Lung (tissue), 12 donors: ENCODE results near the gene SND1. TPM values are rescaled to one million over a fixed set of nuclear protein-coding genes. Genes with fewer than 3 reads are reported as not detected.
A peak's percentile ranks its signal among the peaks of the same experiment; 100 is the strongest.

Source experiments
- ATAC-seq: fragments of 200-7000 bp; cut with Tn5 transposase; one replicate; pipeline ENCODE4 v1.9.1; 2020; ENCODE audit warnings: moderate number of reproducible peaks; ENCODE audit not compliant: insufficient read depth, low FRiP score
- DNase-seq, 3 donors: peaks; one replicate each; pipeline ENCODE4 v3.0.0-alpha.2; 2013 to 2017
- H3K27ac ChIP-seq, 2 donors: one replicate each; pipeline ENCODE4 v1.5.1; 2013; ENCODE audit warnings: mild to moderate bottlenecking in 2 of 2, moderate library complexity in 2 of 2, control low read depth in 1 of 2, inconsistent platforms in 1 of 2, low read depth in 1 of 2, low read length in 1 of 2
- H3K27me3 ChIP-seq, 3 donors: one replicate each; pipeline ENCODE4 v1.5.1; 2013; ENCODE audit warnings: low read length in 2 of 3; ENCODE audit not compliant: control insufficient read depth in 3 of 3, insufficient read depth in 3 of 3
- H3K36me3 ChIP-seq, 4 donors: one replicate each; pipeline ENCODE4 v1.5.1; 2013; ENCODE audit warnings: low read length in 4 of 4, mild to moderate bottlenecking in 1 of 4, moderate library complexity in 1 of 4; ENCODE audit not compliant: control insufficient read depth in 4 of 4, insufficient read depth in 4 of 4
- H3K4me1 ChIP-seq, 5 donors: one replicate each; pipeline ENCODE4 v1.5.1; 2013; ENCODE audit warnings: low read length in 5 of 5, mild to moderate bottlenecking in 2 of 5, moderate library complexity in 1 of 5; ENCODE audit not compliant: control insufficient read depth in 5 of 5, insufficient read depth in 5 of 5
- H3K4me3 ChIP-seq: one replicate; pipeline ENCODE4 v1.5.1; 2013; ENCODE audit warnings: mild to moderate bottlenecking, control low read depth, moderate library complexity
- H3K9ac ChIP-seq, 2 donors: one replicate each; pipeline ENCODE4 v1.5.1; 2013; ENCODE audit warnings: low read length in 2 of 2, control low read depth in 1 of 2; ENCODE audit not compliant: insufficient read depth in 1 of 2
- H3K9me3 ChIP-seq, 4 donors: one replicate each; pipeline ENCODE4 v1.5.1; 2013; ENCODE audit warnings: low read length in 3 of 4, mild to moderate bottlenecking in 1 of 4, moderate library complexity in 1 of 4; ENCODE audit not compliant: control insufficient read depth in 4 of 4, insufficient read depth in 3 of 4
- WGBS, 2 donors: extraction: QIAGEN DNeasy Blood & Tissue Kit; methylation state at CpG; one replicate each; pipeline ENCODE4 v1.1.7; 2013; 5-methylcytosine and 5-hydroxymethylcytosine counted together
- polyA plus RNA-seq, 2 donors: library from polyadenylated mRNA; stranded (reverse); fragments of 200-250 nt; gene quantifications; one replicate each; pipeline ENCODE4 v1.2.1, GENCODE V29; 2013
- total RNA-seq, 2 donors: library from RNA; depleted of rRNA in 1 of 2; stranded (reverse); fragments of >200 nt in 1 of 2; gene quantifications; one replicate each; pipeline ENCODE4 v1.2.1, GENCODE V29; 2014 to 2021
- TF ChIP-seq, protein P1 (sequence below): IDR thresholded peaks from 2 replicates; pipeline ENCODE4 v1.5.1; 2012; ENCODE audit warnings: mild to moderate bottlenecking; ENCODE audit errors: control extremely low read depth, extremely low read depth
- donor health status: control.
- donor health status: control.
- donor health status: Bipolar disorder and iron deficiency.
- donor health status: healthy.
- donor health status: DM: yes; HTN: yes; CAD: no.

The SND1 gene
- total and polyA plus RNA-seq, 4 donors: 94.5 to 210 (median 137) TPM

- H3K36me3 ChIP-seq: peaks cover 0 to 4% (median 2%) of the 10 kb centered on the region in 4 donors
- 86 to 93% methylated on average over 5 of the region's 5 CpGs for WGBS, 2 donors
- ATAC-seq (no peak), DNase-seq (no peak)
- no peak overlapping the region for H3K9ac ChIP-seq
- no peak overlapping the region for H3K27ac ChIP-seq
- peaks cover 2 to 9% (median 5%) of the 10 kb centered on the region in 5 donors for H3K4me1 ChIP-seq
- no peak overlapping the region for H3K4me3 ChIP-seq
- TF ChIP-seq, protein P1, sequence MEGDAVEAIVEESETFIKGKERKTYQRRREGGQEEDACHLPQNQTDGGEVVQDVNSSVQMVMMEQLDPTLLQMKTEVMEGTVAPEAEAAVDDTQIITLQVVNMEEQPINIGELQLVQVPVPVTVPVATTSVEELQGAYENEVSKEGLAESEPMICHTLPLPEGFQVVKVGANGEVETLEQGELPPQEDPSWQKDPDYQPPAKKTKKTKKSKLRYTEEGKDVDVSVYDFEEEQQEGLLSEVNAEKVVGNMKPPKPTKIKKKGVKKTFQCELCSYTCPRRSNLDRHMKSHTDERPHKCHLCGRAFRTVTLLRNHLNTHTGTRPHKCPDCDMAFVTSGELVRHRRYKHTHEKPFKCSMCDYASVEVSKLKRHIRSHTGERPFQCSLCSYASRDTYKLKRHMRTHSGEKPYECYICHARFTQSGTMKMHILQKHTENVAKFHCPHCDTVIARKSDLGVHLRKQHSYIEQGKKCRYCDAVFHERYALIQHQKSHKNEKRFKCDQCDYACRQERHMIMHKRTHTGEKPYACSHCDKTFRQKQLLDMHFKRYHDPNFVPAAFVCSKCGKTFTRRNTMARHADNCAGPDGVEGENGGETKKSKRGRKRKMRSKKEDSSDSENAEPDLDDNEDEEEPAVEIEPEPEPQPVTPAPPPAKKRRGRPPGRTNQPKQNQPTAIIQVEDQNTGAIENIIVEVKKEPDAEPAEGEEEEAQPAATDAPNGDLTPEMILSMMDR: no peak
- H3K27me3 ChIP-seq: no peaks in the 10 kb centered on the region
- peaks cover 0 to 2% (median 0%) of the 10 kb centered on the region in 4 donors for H3K9me3 ChIP-seq
Measured at GRCh38 chr7:127675721-127676120, 23.7 kb downstream of the SND1 start.

- H3K27ac ChIP-seq: no peak overlapping the region
Measured at GRCh38 chr7:127677433-127678230, 25.6 kb downstream of the SND1 start.

GRCh38 chr7:127678337-127678736 lies 26.3 kb downstream of the SND1 start:
- H3K4me3 ChIP-seq: no peak overlapping the region
- no peak overlapping the region for H3K27ac ChIP-seq
- 92 to 98% methylated on average over 6 of the region's 6 CpGs for WGBS, 2 donors

More at GRCh38 chr7:127677433-127678230, 25.6 kb downstream of the SND1 start:
- Histone ChIP-seq H3K27me3 (no peaks in the 10 kb centered on the region), H3K9me3 (peaks cover 0 to 2% (median 0%) of the 10 kb centered on the region in 4 donors), H3K4me1 (peaks cover 2 to 9% (median 5%) of the 10 kb centered on the region in 5 donors), H3K36me3 (peaks cover 0 to 4% (median 1%) of the 10 kb centered on the region in 4 donors), H3K9ac (no peak overlapping the region), H3K4me3 (no peak overlapping the region)
- DNase-seq (no peak), ATAC-seq (no peak)
- TF ChIP-seq, protein P1: no peak
- WGBS, 2 donors: 96% methylated on average over 8 of the region's 8 CpGs

More at GRCh38 chr7:127678337-127678736, 26.3 kb downstream of the SND1 start:
- H3K36me3 ChIP-seq: peaks cover 0 to 4% (median 1%) of the 10 kb centered on the region in 4 donors
- ATAC-seq (no peak), DNase-seq (peak in 2 of 3 donors; percentile 34 to 55)
- peaks cover 3 to 9% (median 5%) of the 10 kb centered on the region in 5 donors for H3K4me1 ChIP-seq
- no peak overlapping the region for H3K9ac ChIP-seq
- TF ChIP-seq, protein P1: no peak
- no peaks in the 10 kb centered on the region for H3K27me3 ChIP-seq
- H3K9me3 ChIP-seq: peaks cover 0 to 2% (median 0%) of the 10 kb centered on the region in 4 donors
